Transverse colon (tissue), 4 donors: ENCODE measurements around the gene ARHGAP44. TPM values are rescaled to one million over a fixed set of nuclear protein-coding genes. Genes with fewer than 3 reads are reported as not detected.

ENCODE experiments used
- DNase-seq: peaks from one replicate; pipeline ENCODE4 v3.0.0-alpha.2; 2019
- H3K27ac ChIP-seq, 4 donors: fragments of 200-600 bp; sonication (generic); 2 replicates each; pipeline ENCODE4 v1.5.1; 2016 to 2018; ENCODE audit warnings: inconsistent platforms in 4 of 4
- H3K27me3 ChIP-seq: fragments of 200-600 bp; sonication (generic); 2 replicates; pipeline ENCODE4 v1.5.1; 2017; ENCODE audit warnings: inconsistent platforms
- H3K36me3 ChIP-seq, 4 donors: fragments of 200-600 bp; sonication (generic); 2 replicates each; pipeline ENCODE4 v1.5.1; 2017 to 2019; ENCODE audit warnings: inconsistent platforms in 4 of 4
- H3K4me1 ChIP-seq, 4 donors: fragments of 200-600 bp; sonication (generic); 2 replicates each; pipeline ENCODE4 v1.5.1; 2017 to 2020; ENCODE audit warnings: inconsistent platforms in 4 of 4
- H3K4me3 ChIP-seq, 4 donors: fragments of 200-600 bp; sonication (generic); 1 replicate in 1 of 4; 2 replicates in 3 of 4; pipeline versions ENCODE4 v1.5.1 to v1.6.1; 2017 to 2019; ENCODE audit warnings: inconsistent platforms in 4 of 4
- H3K9me3 ChIP-seq, 2 donors: fragments of 200-600 bp; sonication (generic); 2 replicates each; pipeline ENCODE4 v1.5.1; 2017 to 2019; ENCODE audit warnings: inconsistent platforms in 2 of 2
- CTCF ChIP-seq, 5 experiments: fragments of 200-600 bp in 3 of 5; fragments of 450-650 bp in 2 of 5; sonication (generic) in 3 of 5; IDR thresholded peaks; 1 replicate in 2 of 5; 2 replicates in 3 of 5; pipeline ENCODE4 v1.5.1; 2016 to 2017; ENCODE audit warnings: antibody characterized with exemption in 5 of 5, inconsistent platforms in 3 of 5, mild to moderate bottlenecking in 2 of 5, moderate library complexity in 1 of 5
- EP300 ChIP-seq: sonication (generic); formaldehyde crosslinking; IDR thresholded peaks from one replicate; pipeline ENCODE4 v1.6.1; 2017; ENCODE audit warnings: antibody characterized with exemption, low read depth
- POLR2A ChIP-seq: fragments of 450-650 bp; IDR thresholded peaks from one replicate; pipeline ENCODE4 v1.6.1; 2016; ENCODE audit warnings: antibody characterized with exemption, mild to moderate bottlenecking, moderate library complexity
- POLR2AphosphoS5 ChIP-seq, 3 donors: sonication (generic); formaldehyde crosslinking; IDR thresholded peaks; one replicate each; pipeline ENCODE4 v1.6.1; 2016; ENCODE audit warnings: antibody characterized with exemption in 3 of 3
- WGBS, 2 donors: methylation state at CpG; one replicate each; pipeline ENCODE4 v1.1.5; 2018; ENCODE audit warnings: low coverage in 1 of 2; 5-methylcytosine and 5-hydroxymethylcytosine counted together
- in situ Hi-C, 4 donors: fragments of 200-750 bp; cut with MboI; loops; one replicate each; pipeline versions ENCODE4 v1.15.0 to v1.15.1; 2017; ENCODE audit warnings: low sequenced_read_pairs in 3 of 4, low pct_ligation_motif_present in 1 of 4, low pct_unique_long_range_greater_than_20kb in 1 of 4
- intact Hi-C: fragments of 100-400 bp; cut with DNase I; formaldehyde crosslinking; loops from one replicate; pipeline ENCODE4 v1.15.1; 2023; ENCODE audit warnings: low total_unique reads
- total RNA-seq, 4 donors: library from RNA; depleted of rRNA; stranded (reverse); fragments of >200 nt; gene quantifications; one replicate each; pipeline ENCODE4 v1.1.0, GENCODE V29; 2016

ARHGAP44 gene
- total RNA-seq, 4 donors from 2014 or later: 29.2 to 107 (median 53.9) TPM

- Histone ChIP-seq H3K9me3 (no peaks in the 10 kb centered on the region), H3K4me1 (peaks cover 0 to 14% (median 5%) of the 10 kb centered on the region in 4 donors), H3K4me3 (no peak overlapping the region), H3K27me3 (no peaks in the 10 kb centered on the region), H3K36me3 (no peaks in the 10 kb centered on the region), H3K27ac (no peak overlapping the region)
- TF ChIP-seq CTCF (IDR thresholded peaks at IDR 0.05) (peak in 1 of 5 experiments; percentile 19), POLR2AphosphoS5 (IDR thresholded peaks at IDR 0.05) (no peak), POLR2A (no peak), EP300 (no peak)
- no peak for DNase-seq
- intact Hi-C loops (no loop called here), in situ Hi-C loops (no loop called here)
- 66 to 100% methylated on average over 1 to 2 of the region's 2 CpGs for WGBS, 2 donors
Observed at GRCh38 chr17:12853921-12854320, 64.6 kb downstream of the ARHGAP44 start.

- intact Hi-C loops: no loop called here
- Histone ChIP-seq H3K36me3 (no peaks in the 10 kb centered on the region), H3K4me3 (no peak overlapping the region), H3K9me3 (no peaks in the 10 kb centered on the region), H3K4me1 (peaks cover 0 to 13% (median 3%) of the 10 kb centered on the region in 4 donors), H3K27me3 (no peaks in the 10 kb centered on the region), H3K27ac (no peak overlapping the region)
- in situ Hi-C loops: no loop called here
- TF ChIP-seq CTCF (IDR thresholded peaks at IDR 0.05) (no peak), POLR2A (no peak), POLR2AphosphoS5 (IDR thresholded peaks at IDR 0.05) (no peak), EP300 (no peak)
- 67 to 71% methylated on average over 3 of the region's 3 CpGs for WGBS, 2 donors
- DNase-seq: no peak
Observed at GRCh38 chr17:12856416-12856815, 67.1 kb downstream of the ARHGAP44 start.

- H3K4me1 ChIP-seq: peaks cover 0 to under 1% (median 0%) of the 10 kb centered on the region in 4 donors
- WGBS, 2 donors: 92 to 94% methylated on average over 2 of the region's 2 CpGs
- no peaks in the 10 kb centered on the region for H3K9me3 ChIP-seq
- intact Hi-C loops (no loop called here), in situ Hi-C loops (no loop called here)
- no peak for TF ChIP-seq CTCF (IDR thresholded peaks at IDR 0.05)
- no peak for TF ChIP-seq POLR2A
- no peak for TF ChIP-seq POLR2AphosphoS5 (IDR thresholded peaks at IDR 0.05)
- TF ChIP-seq EP300: no peak
- no peaks in the 10 kb centered on the region for H3K36me3 ChIP-seq
- no peak overlapping the region for H3K4me3 ChIP-seq
- H3K27ac ChIP-seq: no peak overlapping the region
- no peaks in the 10 kb centered on the region for H3K27me3 ChIP-seq
- DNase-seq: no peak
Observed at GRCh38 chr17:12857592-12857991, 68.3 kb downstream of the ARHGAP44 start.

- in situ Hi-C loops (no loop called here), intact Hi-C loops (no loop called here)
- DNase-seq: no peak
- no peak overlapping the region for H3K4me3 ChIP-seq
- H3K9me3 ChIP-seq: no peaks in the 10 kb centered on the region
- TF ChIP-seq POLR2AphosphoS5 (IDR thresholded peaks at IDR 0.05): no peak
- no peak for TF ChIP-seq EP300
- no peak for TF ChIP-seq CTCF (IDR thresholded peaks at IDR 0.05)
- TF ChIP-seq POLR2A: no peak
- no peaks in the 10 kb centered on the region for H3K27me3 ChIP-seq
- peaks cover 0 to 3% (median 0%) of the 10 kb centered on the region in 4 donors for H3K4me1 ChIP-seq
- H3K36me3 ChIP-seq: no peaks in the 10 kb centered on the region
- no peak overlapping the region for H3K27ac ChIP-seq
- 77 to 100% methylated on average over 1 to 9 of the region's 9 CpGs for WGBS, 2 donors
Observed at GRCh38 chr17:12859520-12859919, 70.2 kb downstream of the ARHGAP44 start.
